Mammary epithelial cell (primary cell): Measurements from ENCODE around the gene ROM1.

Experiments
- EZH2 ChIP-seq: IDR thresholded peaks from 2 replicates; pipeline ENCODE4 v1.6.1; 2012; ENCODE audit warnings: low read length, inconsistent platforms, borderline replicate concordance
- TF ChIP-seq, protein P1 (sequence below), 2 donors: IDR thresholded peaks in 1 of 2; conservative IDR thresholded peaks in 1 of 2; 2 replicates each; pipeline ENCODE4 v1.5.1; 2011 to 2012; ENCODE audit warnings: inconsistent platforms in 2 of 2, low read length in 2 of 2, mild to moderate bottlenecking in 2 of 2, control low read depth in 1 of 2, low read depth in 1 of 2; ENCODE audit not compliant: insufficient read depth in 1 of 2; ENCODE audit errors: extremely low read depth in 1 of 2

DNA sequence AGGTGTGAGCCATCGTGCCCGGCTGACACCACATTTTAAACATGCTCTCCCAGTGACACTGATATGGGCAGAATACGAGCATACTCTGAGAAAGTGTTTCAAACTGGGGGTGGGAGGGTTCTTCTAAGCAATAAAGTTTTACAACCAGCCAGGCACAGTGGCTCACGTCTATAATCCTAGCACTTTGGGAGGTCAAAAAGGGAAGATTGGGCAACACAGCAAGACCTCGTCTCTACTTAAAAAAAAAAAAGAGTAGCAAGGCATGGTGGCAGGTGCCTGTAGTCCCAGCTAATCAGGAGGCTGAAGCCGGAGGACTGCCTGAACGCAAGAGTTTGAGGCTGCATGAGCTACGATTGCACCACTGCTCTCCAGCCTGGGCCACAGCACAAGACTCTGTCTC, 31.2 kb downstream of the ROM1 start:
- TF ChIP-seq, protein P1, sequence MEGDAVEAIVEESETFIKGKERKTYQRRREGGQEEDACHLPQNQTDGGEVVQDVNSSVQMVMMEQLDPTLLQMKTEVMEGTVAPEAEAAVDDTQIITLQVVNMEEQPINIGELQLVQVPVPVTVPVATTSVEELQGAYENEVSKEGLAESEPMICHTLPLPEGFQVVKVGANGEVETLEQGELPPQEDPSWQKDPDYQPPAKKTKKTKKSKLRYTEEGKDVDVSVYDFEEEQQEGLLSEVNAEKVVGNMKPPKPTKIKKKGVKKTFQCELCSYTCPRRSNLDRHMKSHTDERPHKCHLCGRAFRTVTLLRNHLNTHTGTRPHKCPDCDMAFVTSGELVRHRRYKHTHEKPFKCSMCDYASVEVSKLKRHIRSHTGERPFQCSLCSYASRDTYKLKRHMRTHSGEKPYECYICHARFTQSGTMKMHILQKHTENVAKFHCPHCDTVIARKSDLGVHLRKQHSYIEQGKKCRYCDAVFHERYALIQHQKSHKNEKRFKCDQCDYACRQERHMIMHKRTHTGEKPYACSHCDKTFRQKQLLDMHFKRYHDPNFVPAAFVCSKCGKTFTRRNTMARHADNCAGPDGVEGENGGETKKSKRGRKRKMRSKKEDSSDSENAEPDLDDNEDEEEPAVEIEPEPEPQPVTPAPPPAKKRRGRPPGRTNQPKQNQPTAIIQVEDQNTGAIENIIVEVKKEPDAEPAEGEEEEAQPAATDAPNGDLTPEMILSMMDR (conservative IDR thresholded peaks at IDR 0.05 in 1 of 2, IDR thresholded peaks at IDR 0.05 in 1 of 2; ENCODE audit: extremely low read depth in 1 of 2, insufficient read depth in 1 of 2, low read depth in 1 of 2, low read length in 2 of 2): no peak
- TF ChIP-seq EZH2: no peak
